Dendritic cell treated with granulocyte-macrophage colony-stimulating factor and Interleukin-4, amounts not matched to agents 40 ng/mL and 50 ng/mL, for 4 days (primary cell): Measurements from ENCODE around the gene SPACA6.

Experiments used
- H3K27ac Mint-ChIP-seq: one replicate; pipeline ENCODE4 v1.8.0; 2022; ENCODE audit warnings: mild to moderate bottlenecking, mixed read lengths
- H3K27me3 Mint-ChIP-seq: one replicate; pipeline ENCODE4 v1.8.0; 2022; ENCODE audit warnings: mild to moderate bottlenecking, mixed read lengths
- H3K36me3 Mint-ChIP-seq: one replicate; pipeline ENCODE4 v1.8.0; 2022; ENCODE audit warnings: low read depth, mixed read lengths
- H3K4me1 Mint-ChIP-seq: one replicate; pipeline ENCODE4 v1.8.0; 2022; ENCODE audit warnings: low read depth, mixed read lengths
- H3K4me3 Mint-ChIP-seq: one replicate; pipeline ENCODE4 v1.8.0; 2022; ENCODE audit warnings: mild to moderate bottlenecking, moderate library complexity, mixed read lengths
- H3K9me3 Mint-ChIP-seq: one replicate; pipeline ENCODE4 v1.8.0; 2022; ENCODE audit warnings: mixed read lengths
- intact Hi-C: fragments of 100-400 bp; cut with micrococcal nuclease; formaldehyde crosslinking; loops from one replicate; pipeline ENCODE4 v1.15.0; 2022

SPACA6 gene

DNA sequence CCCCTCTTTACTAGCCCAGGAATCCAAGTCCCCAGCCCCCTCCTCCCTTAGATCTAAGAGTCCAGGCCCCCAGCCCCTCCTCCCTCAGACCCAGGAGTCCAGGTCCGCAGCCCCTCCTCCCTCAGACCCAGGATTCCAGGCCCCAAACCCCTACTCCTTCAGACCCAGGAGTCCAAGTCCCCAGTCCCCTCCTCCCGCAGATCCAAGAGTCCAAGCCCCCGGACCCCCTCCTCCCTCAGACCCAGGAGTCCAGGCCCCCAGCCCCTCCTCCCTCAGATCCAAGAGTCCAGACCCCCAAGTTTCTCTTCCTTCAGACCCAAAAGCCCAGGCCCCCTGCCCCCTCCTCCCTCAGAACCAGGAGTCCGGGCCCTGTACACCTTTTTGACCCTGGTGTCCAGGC, 11.5 kb downstream of the SPACA6 start:
- peaks cover 37% of the 10 kb centered on the region for H3K36me3 Mint-ChIP-seq
- no peaks in the 10 kb centered on the region for H3K9me3 Mint-ChIP-seq
- peaks cover 47% of the 10 kb centered on the region for H3K4me1 Mint-ChIP-seq
- H3K27me3 Mint-ChIP-seq = peaks cover 52% of the 10 kb centered on the region
- intact Hi-C loops = no loop called here
- H3K4me3 Mint-ChIP-seq = peak overlapping the region; percentile 83
- peak overlapping the region; percentile 97 for H3K27ac Mint-ChIP-seq

DNA sequence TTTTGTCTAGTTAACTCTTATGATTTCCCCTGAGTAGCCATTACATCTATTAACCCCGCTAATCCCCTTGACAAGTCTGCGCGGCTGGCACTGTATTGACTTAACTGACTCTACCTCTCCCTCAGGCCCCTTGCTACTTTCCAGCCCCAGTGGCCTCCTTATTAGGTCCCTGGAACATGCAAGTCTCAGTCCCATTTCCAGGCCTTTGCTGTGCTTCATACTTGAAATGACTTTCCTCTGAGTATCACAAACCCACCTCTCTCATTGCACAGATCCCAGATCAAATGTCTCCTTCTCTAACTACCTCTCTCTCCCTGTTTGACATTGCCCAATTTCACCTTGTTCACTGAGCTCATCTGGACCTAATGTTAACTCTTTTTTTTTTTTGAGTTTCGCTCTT, 13.2 kb downstream of the SPACA6 start:
- Mint-ChIP-seq H3K4me3 (no peak overlapping the region), H3K27me3 (peaks cover 55% of the 10 kb centered on the region), H3K36me3 (peaks cover 37% of the 10 kb centered on the region), H3K27ac (no peak overlapping the region), H3K9me3 (no peaks in the 10 kb centered on the region), H3K4me1 (peaks cover 53% of the 10 kb centered on the region)
- intact Hi-C loops = no loop called here

DNA sequence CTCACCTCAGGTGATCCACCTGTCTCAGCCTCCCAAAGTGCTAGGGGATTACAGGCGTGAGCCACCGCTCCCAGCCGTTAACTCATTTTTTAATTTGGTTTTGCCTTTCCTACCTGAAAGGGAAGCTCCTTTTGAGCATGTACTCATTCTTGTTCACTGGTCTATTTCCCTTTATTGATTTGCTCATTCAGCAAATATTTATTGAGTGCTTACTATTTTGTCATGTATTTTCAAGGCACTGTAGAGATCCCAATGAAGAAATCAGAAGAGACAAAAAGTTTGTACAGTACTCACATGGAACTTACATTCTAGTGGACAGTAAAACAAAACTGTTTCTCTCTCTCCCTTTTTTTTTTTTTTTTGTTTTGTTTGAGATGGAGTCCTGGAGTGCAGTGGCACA, 13.8 kb downstream of the SPACA6 start:
- Mint-ChIP-seq H3K27ac (no peak overlapping the region), H3K4me1 (peaks cover 48% of the 10 kb centered on the region), H3K27me3 (peaks cover 55% of the 10 kb centered on the region), H3K4me3 (no peak overlapping the region), H3K9me3 (no peaks in the 10 kb centered on the region), H3K36me3 (peaks cover 37% of the 10 kb centered on the region)
- intact Hi-C loops = no loop called here

DNA sequence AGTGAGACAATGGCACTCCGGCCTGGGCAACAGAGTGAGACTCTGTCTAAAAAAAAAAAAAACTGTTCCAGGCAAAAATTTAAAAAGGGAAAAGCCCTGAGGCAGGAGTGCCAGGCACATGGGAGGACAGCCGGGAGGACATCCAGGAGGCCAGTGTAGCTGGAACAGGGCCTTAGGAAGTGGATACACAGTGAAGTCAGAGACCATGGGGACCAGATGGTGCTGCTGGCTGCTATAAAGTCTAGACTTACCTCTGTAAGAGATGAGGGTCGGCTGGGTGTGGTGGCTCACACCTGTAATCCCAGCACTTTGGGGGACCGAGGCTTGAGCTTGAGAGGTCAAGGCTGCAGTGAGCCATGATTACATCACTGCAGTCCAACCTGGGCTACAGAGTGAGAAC, 15.7 kb downstream of the SPACA6 start:
- Mint-ChIP-seq H3K27ac (no peak overlapping the region), H3K36me3 (peaks cover 37% of the 10 kb centered on the region), H3K27me3 (peaks cover 49% of the 10 kb centered on the region), H3K4me1 (peaks cover 36% of the 10 kb centered on the region), H3K4me3 (no peak overlapping the region), H3K9me3 (no peaks in the 10 kb centered on the region)
- intact Hi-C loops = no loop called here

DNA sequence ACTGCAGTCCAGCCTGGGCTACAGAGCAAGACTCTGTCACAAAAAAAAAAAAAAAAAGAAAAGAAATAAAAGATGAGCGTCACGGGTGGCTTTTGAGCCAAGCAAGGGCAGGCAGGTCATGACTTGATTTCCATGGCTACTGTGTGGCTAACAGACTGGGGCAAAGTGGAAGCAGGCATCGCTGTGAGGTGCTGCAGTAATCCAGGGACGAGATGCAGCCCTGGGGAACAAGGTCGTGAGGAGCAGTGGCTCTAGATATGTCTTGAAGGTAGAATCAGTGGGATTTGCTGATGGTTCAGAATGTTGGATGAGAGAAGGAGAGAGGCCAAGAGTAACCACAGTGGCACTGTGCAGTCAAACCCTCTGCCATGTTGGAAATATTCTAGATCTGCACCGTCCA, 16.4 kb downstream of the SPACA6 start:
- intact Hi-C loops = no loop called here
- no peaks in the 10 kb centered on the region for H3K9me3 Mint-ChIP-seq
- no peak overlapping the region for H3K4me3 Mint-ChIP-seq
- H3K27ac Mint-ChIP-seq = no peak overlapping the region
- peaks cover 49% of the 10 kb centered on the region for H3K27me3 Mint-ChIP-seq
- H3K4me1 Mint-ChIP-seq = peaks cover 31% of the 10 kb centered on the region
- peaks cover 31% of the 10 kb centered on the region for H3K36me3 Mint-ChIP-seq

DNA sequence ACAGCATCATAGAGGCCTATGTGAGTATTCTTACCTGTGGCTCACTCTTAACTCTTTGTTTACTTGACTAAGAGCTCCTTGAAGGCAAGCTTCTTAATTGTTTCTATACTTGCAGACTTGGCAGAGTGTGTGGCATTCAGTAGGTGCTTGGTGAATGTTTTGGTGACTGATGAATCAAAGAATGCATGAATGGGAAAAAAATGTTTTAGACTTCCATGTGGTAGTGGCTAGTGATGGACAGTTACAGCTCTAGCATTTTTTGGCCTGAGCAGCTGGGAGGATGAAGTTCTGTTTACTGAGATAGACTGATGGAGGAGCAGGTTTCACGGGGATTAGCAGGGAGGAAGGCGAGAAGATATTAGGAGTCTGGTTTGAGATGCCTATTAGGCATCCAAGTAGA, 17.0 kb downstream of the SPACA6 start:
- peaks cover 5% of the 10 kb centered on the region for H3K9me3 Mint-ChIP-seq
- H3K36me3 Mint-ChIP-seq = peaks cover 25% of the 10 kb centered on the region
- H3K4me3 Mint-ChIP-seq = no peak overlapping the region
- H3K27me3 Mint-ChIP-seq = peaks cover 50% of the 10 kb centered on the region
- peaks cover 29% of the 10 kb centered on the region for H3K4me1 Mint-ChIP-seq
- intact Hi-C loops = no loop called here
- no peak overlapping the region for H3K27ac Mint-ChIP-seq

DNA sequence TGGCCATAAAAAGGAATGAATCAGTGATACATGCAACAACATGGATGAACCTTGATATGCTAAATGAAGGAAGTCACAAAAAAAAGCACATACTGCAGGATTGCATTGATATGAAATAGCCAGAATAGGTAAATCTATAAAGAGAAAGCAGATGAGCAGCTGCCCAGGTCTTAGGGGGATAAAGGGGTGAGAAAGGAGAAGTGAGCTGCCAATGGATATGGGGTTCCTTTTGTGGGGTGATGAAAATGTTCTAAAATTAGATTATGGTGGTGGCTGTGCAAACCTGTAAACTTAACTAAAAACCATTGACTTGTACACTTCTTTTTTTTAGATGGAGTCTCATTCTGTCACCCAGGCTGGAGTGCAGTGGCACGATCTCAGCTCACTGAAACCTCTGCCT, 18.6 kb downstream of the SPACA6 start:
- Mint-ChIP-seq H3K4me3 (no peak overlapping the region), H3K9me3 (peaks cover 14% of the 10 kb centered on the region), H3K36me3 (peaks cover 10% of the 10 kb centered on the region), H3K27ac (no peak overlapping the region), H3K4me1 (peaks cover 18% of the 10 kb centered on the region), H3K27me3 (peaks cover 62% of the 10 kb centered on the region)
- intact Hi-C loops = no loop called here

DNA sequence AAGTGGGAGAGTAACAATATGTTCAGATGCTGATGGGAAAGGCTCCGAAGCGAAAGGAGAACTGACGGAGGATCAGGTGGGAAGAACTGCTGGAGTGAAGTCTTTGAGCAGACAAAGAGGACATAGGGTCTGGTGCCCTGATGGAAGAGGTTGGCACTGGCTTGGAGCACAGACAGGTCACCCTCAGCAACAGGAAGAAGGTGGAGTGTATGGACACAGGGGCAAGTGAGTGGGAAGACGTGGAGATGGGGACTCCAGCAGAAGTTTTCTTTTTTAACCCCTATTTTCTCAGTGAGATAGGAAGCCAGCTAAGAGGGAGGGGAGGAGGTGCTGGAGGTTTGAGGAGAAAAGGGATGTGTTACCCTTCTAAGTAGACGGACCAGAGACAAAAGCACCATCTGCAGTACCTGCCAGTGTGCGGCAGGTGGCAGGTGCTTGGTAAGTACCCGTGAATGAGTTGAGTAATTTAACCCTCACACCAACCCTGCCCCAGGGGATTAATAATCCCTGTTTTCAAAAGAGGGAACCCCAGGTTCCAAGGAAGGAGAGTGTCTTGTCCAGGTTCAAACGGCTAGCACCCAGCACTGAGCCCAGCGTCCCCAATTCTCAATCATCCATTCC, 19.4 kb downstream of the SPACA6 start:
- Mint-ChIP-seq H3K4me3 (no peak overlapping the region), H3K27ac (no peak overlapping the region), H3K9me3 (peaks cover 14% of the 10 kb centered on the region), H3K27me3 (peaks cover 67% of the 10 kb centered on the region), H3K36me3 (peaks cover 1% of the 10 kb centered on the region), H3K4me1 (peaks cover 17% of the 10 kb centered on the region)
- intact Hi-C loops = no loop called here

DNA sequence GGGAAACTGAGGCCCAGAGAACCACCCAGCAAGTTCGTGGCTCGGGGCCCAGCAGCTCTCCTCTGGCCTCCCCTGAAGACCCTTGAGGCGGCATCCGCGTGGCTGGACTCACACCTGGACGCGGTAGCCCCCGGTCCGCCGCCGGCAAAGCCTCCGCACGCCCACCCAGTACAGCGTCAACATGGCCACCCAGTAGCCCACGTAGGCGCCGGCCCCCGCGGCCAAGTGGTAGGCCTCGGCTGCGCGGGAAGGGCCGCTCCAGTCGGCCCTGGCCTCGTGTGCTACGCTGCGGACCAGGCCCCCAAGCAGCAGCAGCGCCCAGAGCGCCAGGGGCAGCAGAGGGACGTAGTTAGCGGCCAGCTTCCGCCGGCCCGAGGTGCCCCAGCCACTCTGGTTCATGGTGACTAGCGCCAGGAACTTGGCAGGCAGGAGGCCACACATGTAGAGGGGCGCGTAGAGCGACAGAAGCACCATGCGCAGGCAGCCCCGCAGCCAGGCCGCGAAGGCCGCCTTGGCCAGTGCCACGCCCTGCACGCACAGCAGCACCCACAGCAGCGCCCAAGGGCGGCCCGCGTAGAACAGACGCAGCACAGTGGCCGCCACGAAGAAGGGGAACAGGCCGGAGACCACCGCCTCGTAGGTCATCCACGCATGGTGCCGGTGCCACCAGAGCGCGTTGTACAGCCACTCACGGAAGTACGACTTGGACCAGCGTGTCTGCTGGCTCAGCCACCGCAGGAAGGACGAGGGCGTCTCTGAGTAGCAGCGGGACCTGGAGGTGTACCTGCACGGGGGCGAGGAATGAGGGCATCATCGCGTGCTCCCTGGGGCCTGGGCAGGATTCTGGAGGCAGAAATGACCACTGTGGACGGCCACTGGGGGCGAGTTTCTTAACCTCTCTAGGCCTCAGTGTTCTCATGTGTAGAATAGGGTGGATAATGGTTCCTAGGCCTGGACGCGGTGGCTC, 20.5 kb downstream of the SPACA6 start:
- H3K27ac Mint-ChIP-seq = no peak overlapping the region
- H3K36me3 Mint-ChIP-seq = no peaks in the 10 kb centered on the region
- H3K4me3 Mint-ChIP-seq = no peak overlapping the region
- peaks cover 70% of the 10 kb centered on the region for H3K27me3 Mint-ChIP-seq
- H3K9me3 Mint-ChIP-seq = peaks cover 14% of the 10 kb centered on the region
- intact Hi-C loops = no loop called here
- peaks cover 18% of the 10 kb centered on the region for H3K4me1 Mint-ChIP-seq

DNA sequence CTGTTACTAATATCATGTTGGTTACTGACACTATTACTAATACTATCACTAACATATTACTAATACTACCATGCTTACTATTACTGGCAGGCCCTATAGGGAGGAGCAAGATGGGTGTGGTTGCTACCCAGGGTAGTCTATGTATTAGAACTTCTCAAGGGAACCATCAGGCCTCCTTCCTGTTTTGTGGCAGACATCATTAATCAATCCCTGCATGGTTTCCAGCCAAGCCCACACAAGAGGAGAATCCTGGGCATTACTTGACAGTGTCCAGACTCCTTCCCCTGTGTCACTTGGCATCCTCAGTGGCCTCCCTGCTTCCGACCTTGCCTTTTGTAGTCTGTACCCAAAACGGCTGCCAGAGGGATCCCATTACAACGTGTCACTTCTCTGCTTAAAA, 21.7 kb downstream of the SPACA6 start:
- peaks cover 29% of the 10 kb centered on the region for H3K4me1 Mint-ChIP-seq
- intact Hi-C loops = no loop called here
- H3K27me3 Mint-ChIP-seq = peaks cover 71% of the 10 kb centered on the region
- no peak overlapping the region for H3K27ac Mint-ChIP-seq
- H3K4me3 Mint-ChIP-seq = no peak overlapping the region
- peaks cover 14% of the 10 kb centered on the region for H3K9me3 Mint-ChIP-seq
- no peaks in the 10 kb centered on the region for H3K36me3 Mint-ChIP-seq

DNA sequence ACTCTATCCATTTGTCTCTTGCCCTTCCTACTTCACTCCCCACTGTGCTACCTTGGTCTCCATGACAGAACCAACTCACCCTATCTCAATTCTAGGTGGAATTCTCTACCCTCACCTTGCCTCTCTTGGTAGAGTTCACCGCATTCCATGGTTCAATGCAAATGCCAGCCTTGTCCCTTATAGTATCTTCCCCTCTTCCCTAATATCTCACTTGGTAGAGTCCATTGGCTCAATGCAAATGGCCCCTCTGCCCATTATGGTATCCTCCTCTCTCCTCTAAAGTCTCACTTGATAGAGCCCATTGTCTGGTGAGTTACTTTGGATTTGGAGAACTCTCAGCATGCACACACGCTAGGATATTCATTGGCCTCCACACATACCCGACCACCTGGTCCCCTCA, 22.7 kb downstream of the SPACA6 start:
- Mint-ChIP-seq H3K4me1 (peaks cover 30% of the 10 kb centered on the region), H3K4me3 (no peak overlapping the region), H3K27me3 (peaks cover 66% of the 10 kb centered on the region), H3K36me3 (no peaks in the 10 kb centered on the region), H3K27ac (no peak overlapping the region), H3K9me3 (peaks cover 14% of the 10 kb centered on the region)
- intact Hi-C loops = no loop called here

DNA sequence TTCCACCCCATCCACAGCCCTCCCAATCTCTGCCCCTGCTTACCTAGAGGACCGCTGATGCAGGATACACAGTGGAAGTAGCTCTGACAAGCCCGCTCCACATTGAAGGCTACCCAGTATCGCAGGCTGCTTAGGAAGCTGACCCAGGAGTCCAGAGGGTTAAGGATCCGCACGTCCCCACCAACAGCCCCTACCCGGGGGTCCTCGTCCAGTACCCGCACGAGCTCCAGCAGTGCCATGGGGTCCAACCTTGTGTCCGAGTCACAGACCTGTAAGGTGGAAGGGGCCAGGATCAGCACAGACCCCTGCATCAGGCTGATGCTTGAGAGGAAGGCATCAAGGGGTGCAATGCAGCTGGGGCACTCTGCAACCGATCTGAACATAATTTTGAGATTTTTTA, 23.8 kb downstream of the SPACA6 start:
- Mint-ChIP-seq H3K4me3 (no peak overlapping the region), H3K9me3 (peaks cover 14% of the 10 kb centered on the region), H3K4me1 (peaks cover 26% of the 10 kb centered on the region), H3K27me3 (peaks cover 64% of the 10 kb centered on the region), H3K27ac (no peak overlapping the region), H3K36me3 (no peaks in the 10 kb centered on the region)
- intact Hi-C loops = no loop called here

DNA sequence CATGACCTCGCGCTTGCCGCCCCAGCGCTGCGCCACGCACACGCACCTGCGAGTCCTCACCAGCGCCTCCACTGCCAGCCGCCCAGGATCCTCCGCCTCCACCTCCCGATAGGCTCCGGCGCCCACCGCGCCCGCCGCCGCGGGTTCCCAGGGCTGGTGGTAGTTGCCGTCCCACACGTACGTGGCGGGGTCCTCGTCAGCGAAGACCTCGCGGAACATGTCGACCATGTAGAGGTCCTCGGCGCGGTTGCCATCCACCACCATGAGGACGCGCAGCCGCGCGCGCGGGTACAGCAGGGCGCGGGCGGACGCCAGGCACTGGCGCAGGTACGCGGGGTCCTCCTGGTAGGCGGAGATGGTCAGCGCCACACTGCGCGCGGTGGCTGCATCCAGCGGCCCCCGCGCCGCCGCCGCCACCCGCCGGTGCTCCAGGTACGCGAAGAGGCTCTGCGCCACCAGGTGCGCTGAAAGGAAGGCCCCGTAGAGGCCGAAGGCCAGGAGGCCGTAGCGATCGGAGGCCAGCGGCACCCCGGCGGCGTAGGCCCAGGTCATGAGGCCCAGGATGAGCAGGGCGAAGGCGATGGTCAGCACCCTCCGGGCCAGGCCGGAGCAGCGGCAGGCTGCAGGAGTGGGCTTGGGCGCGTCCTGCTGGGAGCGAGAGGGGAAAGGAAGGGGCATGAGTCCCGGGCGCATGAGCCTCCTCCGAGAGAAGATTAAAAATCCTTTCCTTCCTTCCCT, 26.3 kb downstream of the SPACA6 start:
- intact Hi-C loops = no loop called here

DNA sequence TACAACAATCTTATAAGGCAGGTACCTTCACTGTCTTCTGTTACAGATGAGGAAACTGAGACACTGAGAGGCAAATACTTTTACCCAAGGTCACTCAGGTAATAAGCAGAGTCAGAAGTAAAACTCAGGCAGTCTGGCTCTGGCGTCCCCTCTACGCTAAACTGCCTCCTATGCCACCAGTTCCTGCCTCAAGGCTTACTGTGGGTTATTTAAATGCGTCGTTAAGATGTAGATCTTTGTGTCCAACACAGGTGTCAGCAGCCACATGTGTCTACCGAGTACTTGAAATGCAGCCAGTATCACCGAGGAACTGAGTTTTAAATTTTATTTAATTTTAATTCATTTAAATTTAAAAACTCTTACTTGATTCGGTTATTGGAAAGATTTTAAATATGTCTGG, 28.8 kb downstream of the SPACA6 start:
- H3K27ac Mint-ChIP-seq = no peak overlapping the region
- peaks cover 25% of the 10 kb centered on the region for H3K4me1 Mint-ChIP-seq
- no peaks in the 10 kb centered on the region for H3K9me3 Mint-ChIP-seq
- H3K27me3 Mint-ChIP-seq = peaks cover 75% of the 10 kb centered on the region
- no peaks in the 10 kb centered on the region for H3K36me3 Mint-ChIP-seq
- intact Hi-C loops = no loop called here
- H3K4me3 Mint-ChIP-seq = no peak overlapping the region

More for the DNA sequence above, 26.3 kb downstream of the SPACA6 start:
- H3K36me3 Mint-ChIP-seq = no peaks in the 10 kb centered on the region
- peaks cover 70% of the 10 kb centered on the region for H3K27me3 Mint-ChIP-seq
- H3K4me1 Mint-ChIP-seq = peaks cover 29% of the 10 kb centered on the region
- peaks cover 14% of the 10 kb centered on the region for H3K9me3 Mint-ChIP-seq
- no peak overlapping the region for H3K27ac Mint-ChIP-seq
- peak overlapping the region; percentile 47 for H3K4me3 Mint-ChIP-seq
